Adrenal gland (tissue), 5 donors: ENCODE data around the gene USP38.

ENCODE experiments used
- POLR2A ChIP-seq, 2 donors: fragments of 450-650 bp; IDR thresholded peaks; one replicate each; pipeline ENCODE4 v1.6.1; 2017; ENCODE audit warnings: antibody characterized with exemption in 2 of 2, mild to moderate bottlenecking in 2 of 2, moderate library complexity in 1 of 2
- TF ChIP-seq, protein P1 (sequence below), 6 experiments: fragments of 450-650 bp in 4 of 6; fragments of 200-600 bp in 2 of 6; sonication (generic) in 1 of 6; IDR thresholded peaks; 1 replicate in 5 of 6; 2 replicates in 1 of 6; pipeline versions ENCODE4 v1.5.1 to v1.8.0; 2016 to 2021; ENCODE audit warnings: antibody characterized with exemption in 6 of 6, mild to moderate bottlenecking in 2 of 6, moderate library complexity in 1 of 6
- donor health status: DM: no; HTN: no; CAD: no.

DNA sequence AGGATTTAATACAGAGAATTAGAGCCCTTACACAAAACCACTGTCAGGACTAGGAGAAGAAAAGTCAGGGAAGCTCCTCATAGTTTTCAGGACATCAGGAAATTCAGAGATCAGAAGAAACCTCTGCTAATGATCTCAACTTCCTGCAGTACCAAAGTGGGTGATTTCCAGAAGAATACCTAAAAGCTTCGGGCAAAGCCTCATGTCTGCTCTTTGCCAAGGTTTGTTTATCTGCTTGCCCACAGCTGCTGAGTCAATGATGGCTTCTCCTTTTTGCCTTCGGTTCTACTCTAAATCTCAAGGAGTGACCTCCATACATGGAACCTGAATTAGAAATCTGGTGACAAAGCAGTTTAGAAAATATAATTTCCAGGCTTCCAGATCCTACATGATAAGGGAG is 68.4 kb downstream of the USP38 start:
- TF ChIP-seq, protein P1, sequence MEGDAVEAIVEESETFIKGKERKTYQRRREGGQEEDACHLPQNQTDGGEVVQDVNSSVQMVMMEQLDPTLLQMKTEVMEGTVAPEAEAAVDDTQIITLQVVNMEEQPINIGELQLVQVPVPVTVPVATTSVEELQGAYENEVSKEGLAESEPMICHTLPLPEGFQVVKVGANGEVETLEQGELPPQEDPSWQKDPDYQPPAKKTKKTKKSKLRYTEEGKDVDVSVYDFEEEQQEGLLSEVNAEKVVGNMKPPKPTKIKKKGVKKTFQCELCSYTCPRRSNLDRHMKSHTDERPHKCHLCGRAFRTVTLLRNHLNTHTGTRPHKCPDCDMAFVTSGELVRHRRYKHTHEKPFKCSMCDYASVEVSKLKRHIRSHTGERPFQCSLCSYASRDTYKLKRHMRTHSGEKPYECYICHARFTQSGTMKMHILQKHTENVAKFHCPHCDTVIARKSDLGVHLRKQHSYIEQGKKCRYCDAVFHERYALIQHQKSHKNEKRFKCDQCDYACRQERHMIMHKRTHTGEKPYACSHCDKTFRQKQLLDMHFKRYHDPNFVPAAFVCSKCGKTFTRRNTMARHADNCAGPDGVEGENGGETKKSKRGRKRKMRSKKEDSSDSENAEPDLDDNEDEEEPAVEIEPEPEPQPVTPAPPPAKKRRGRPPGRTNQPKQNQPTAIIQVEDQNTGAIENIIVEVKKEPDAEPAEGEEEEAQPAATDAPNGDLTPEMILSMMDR (IDR thresholded peaks at IDR 0.05) = no peak
- TF ChIP-seq POLR2A (IDR thresholded peaks at IDR 0.05) = no peak
